ENCODE data around the gene CAMK1D. TPM values are rescaled to one million over a fixed set of nuclear protein-coding genes. Genes with fewer than 3 reads are reported as not detected.

The CAMK1D gene
- polyA plus RNA-seq, 1 of the 3 experiments (the other 2 are of a cell fraction) = 4.1 TPM

- Histone ChIP-seq H2AFZ (ENCODE audit: low read depth) (no peak overlapping the region), H3K27ac (ENCODE audit: low read depth in 2 of 2, low read length in 1 of 2) (no peak overlapping the region), H3K27me3 (ENCODE audit: insufficient read depth) (no peaks in the 10 kb centered on the region), H3K9ac (no peak overlapping the region), H3K9me3 (no peaks in the 10 kb centered on the region), H3K79me2 (ENCODE audit: insufficient read depth) (no peaks in the 10 kb centered on the region), H3K4me2 (no peak overlapping the region), H3K9me2 (no peaks in the 10 kb centered on the region), H4K20me1 (ENCODE audit: insufficient read depth) (no peaks in the 10 kb centered on the region), H3F3A (replicated peaks; ENCODE audit: insufficient read depth) (no peaks in the 10 kb centered on the region), H3K4me3 (ENCODE audit: low read depth in 2 of 2, low read length in 1 of 2) (no peak overlapping the region), H3K4me1 (ENCODE audit: control insufficient read depth in 1 of 2, insufficient read depth in 2 of 2, low read depth in 1 of 2, low read length in 1 of 2) (no peaks in the 10 kb centered on the region; a peak in 1 of 4 replicates), H3K36me3 (replicated peaks in 1 of 2; ENCODE audit: control insufficient read depth in 1 of 2, insufficient read depth in 2 of 2, low read length in 1 of 2) (no peaks in the 10 kb centered on the region)
- WGBS (ENCODE audit: low lambda C conversion rate) = 96% methylated on average over 11 of the region's 11 CpGs
- CTCF ChIA-PET = interaction anchor here (0.8 to 1.9 kb wide), 3 partner anchors 9 to 11 kb away, joined by 4 to 14 read pairs (median 4); no protein-coding TSS in a partner anchor
- no peak for DNase-seq
- POLR2A ChIA-PET = no interaction called here
- no peak for TF ChIP-seq ELF1 (IDR thresholded peaks at IDR 0.05)
- TF ChIP-seq PBX3 (IDR thresholded peaks at IDR 0.05) = no peak
- no peak for TF ChIP-seq TEAD4 (IDR thresholded peaks at IDR 0.05; ENCODE audit: borderline replicate concordance, insufficient read depth)
- TF ChIP-seq CTCF (IDR thresholded peaks at IDR 0.05) = no peak
- no peak for TF ChIP-seq EP300 (IDR thresholded peaks at IDR 0.05; ENCODE audit: borderline replicate concordance in 1 of 2, low read depth in 1 of 2, low read length in 1 of 2)
- TF ChIP-seq REST (IDR thresholded peaks at IDR 0.05; ENCODE audit: low read depth, low read length) = no peak
- TF ChIP-seq RCOR1 (IDR thresholded peaks at IDR 0.05; ENCODE audit: low read length) = no peak
- no peak for TF ChIP-seq RXRA (IDR thresholded peaks at IDR 0.05; ENCODE audit: borderline replicate concordance, low read depth)
- no peak for TF ChIP-seq POLR2AphosphoS5 (IDR thresholded peaks at IDR 0.05; ENCODE audit: low read depth, low read length)
These were observed 296.1 kb downstream of the CAMK1D start for GRCh38 chr10:12645449-12645848.

GRCh38 chr10:12649012-12649584 is 299.8 kb downstream of the CAMK1D start:
- CTCF ChIA-PET = interaction anchor here (0.6 to 0.7 kb wide), 2 partner anchors 167 to 384 kb away, joined by 3 read pairs; no protein-coding TSS in a partner anchor

More at GRCh38 chr10:12649012-12649584, 299.8 kb downstream of the CAMK1D start:
- TF ChIP-seq REST (IDR thresholded peaks at IDR 0.05; ENCODE audit: low read depth, low read length) = no peak
- TF ChIP-seq ZBTB33 (IDR thresholded peaks at IDR 0.05; ENCODE audit: borderline replicate concordance, low read depth) = no peak
- TF ChIP-seq NRF1 (IDR thresholded peaks at IDR 0.05; ENCODE audit: low read depth, low read length) = no peak
- no peak for TF ChIP-seq MEF2A (IDR thresholded peaks at IDR 0.05; ENCODE audit: borderline replicate concordance, low read depth)
- Histone ChIP-seq H3K27me3 (ENCODE audit: insufficient read depth) (no peaks in the 10 kb centered on the region), H3K27ac (ENCODE audit: low read depth in 2 of 2, low read length in 1 of 2) (no peak overlapping the region), H3F3A (replicated peaks; ENCODE audit: insufficient read depth) (no peaks in the 10 kb centered on the region), H3K4me2 (no peak overlapping the region), H3K4me1 (ENCODE audit: control insufficient read depth in 1 of 2, insufficient read depth in 2 of 2, low read depth in 1 of 2, low read length in 1 of 2) (no peaks in the 10 kb centered on the region; a peak in 1 of 4 replicates), H4K20me1 (ENCODE audit: insufficient read depth) (no peaks in the 10 kb centered on the region), H3K9me3 (peaks cover 1% of the 10 kb centered on the region; the same call in 1 of the 2 replicates), H3K79me2 (ENCODE audit: insufficient read depth) (no peaks in the 10 kb centered on the region), H3K36me3 (replicated peaks in 1 of 2; ENCODE audit: control insufficient read depth in 1 of 2, insufficient read depth in 2 of 2, low read length in 1 of 2) (no peaks in the 10 kb centered on the region), H3K9me2 (no peaks in the 10 kb centered on the region), H3K4me3 (ENCODE audit: low read depth in 2 of 2, low read length in 1 of 2) (no peak overlapping the region), H2AFZ (ENCODE audit: low read depth) (no peak overlapping the region), H3K9ac (no peak overlapping the region)
- DNase-seq = no peak
- 84% methylated on average over 9 of the region's 9 CpGs for WGBS (ENCODE audit: low lambda C conversion rate)
- POLR2A ChIA-PET = no interaction called here

All from SK-N-SH (cell line).